ENCODE data around the gene SLC25A27.

The SLC25A27 gene

GRCh38 chr6:46632053-46632452 lies 20.7 kb upstream of the SLC25A27 start:
- DNase-seq: no peak
- H3K27me3 ChIP-seq: no peaks in the 10 kb centered on the region
- H3K4me3 ChIP-seq (ENCODE audit: low read depth, low read length): no peak overlapping the region
- H3K4me1 ChIP-seq: no peaks in the 10 kb centered on the region
- no peaks in the 10 kb centered on the region for H3K9me3 ChIP-seq
- no peak for TF ChIP-seq CTCF (IDR thresholded peaks at IDR 0.05; ENCODE audit: low read depth, low read length)
- H3K36me3 ChIP-seq: no peaks in the 10 kb centered on the region

GRCh38 chr6:46635462-46635861 lies 17.3 kb upstream of the SLC25A27 start:
- Histone ChIP-seq H3K4me3 (ENCODE audit: low read depth, low read length) (no peak overlapping the region), H3K9me3 (no peaks in the 10 kb centered on the region), H3K4me1 (no peaks in the 10 kb centered on the region), H3K27me3 (peaks cover 2% of the 10 kb centered on the region; the same call in 1 of the 2 replicates), H3K36me3 (no peaks in the 10 kb centered on the region)
- TF ChIP-seq CTCF (IDR thresholded peaks at IDR 0.05; ENCODE audit: low read depth, low read length): no peak
- no peak for DNase-seq

DNA sequence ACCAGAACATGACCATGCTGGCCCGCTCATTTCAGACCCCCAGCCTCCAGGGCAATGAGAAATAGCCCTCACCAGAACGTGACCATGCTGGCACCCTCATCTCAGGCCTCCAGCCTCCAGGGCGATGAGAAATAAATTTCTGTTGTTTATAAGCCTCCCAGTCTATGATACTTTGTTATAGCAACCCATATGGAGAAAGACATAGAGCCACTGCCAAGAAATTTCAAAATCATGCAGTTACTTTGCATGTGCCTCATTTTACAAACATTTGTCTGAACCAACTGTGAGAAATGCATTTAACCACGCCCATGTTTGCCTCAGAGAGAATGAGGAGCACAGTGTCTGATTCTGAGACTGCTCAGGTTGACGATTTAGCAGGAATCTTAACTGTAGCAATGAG lies 15.6 kb upstream of the SLC25A27 start:
- no peak for DNase-seq
- H3K27me3 ChIP-seq: peaks cover 2% of the 10 kb centered on the region; the same call in 1 of the 2 replicates
- no peak for TF ChIP-seq CTCF (IDR thresholded peaks at IDR 0.05; ENCODE audit: low read depth, low read length)

GRCh38 chr6:46637933-46638332 lies 14.8 kb upstream of the SLC25A27 start:
- no peak for TF ChIP-seq CTCF (IDR thresholded peaks at IDR 0.05; ENCODE audit: low read depth, low read length)

More for the DNA sequence above, 15.6 kb upstream of the SLC25A27 start:
- no peaks in the 10 kb centered on the region for H3K4me1 ChIP-seq
- no peaks in the 10 kb centered on the region for H3K36me3 ChIP-seq
- H3K9me3 ChIP-seq: no peaks in the 10 kb centered on the region
- no peak overlapping the region for H3K4me3 ChIP-seq (ENCODE audit: low read depth, low read length)

DNA sequence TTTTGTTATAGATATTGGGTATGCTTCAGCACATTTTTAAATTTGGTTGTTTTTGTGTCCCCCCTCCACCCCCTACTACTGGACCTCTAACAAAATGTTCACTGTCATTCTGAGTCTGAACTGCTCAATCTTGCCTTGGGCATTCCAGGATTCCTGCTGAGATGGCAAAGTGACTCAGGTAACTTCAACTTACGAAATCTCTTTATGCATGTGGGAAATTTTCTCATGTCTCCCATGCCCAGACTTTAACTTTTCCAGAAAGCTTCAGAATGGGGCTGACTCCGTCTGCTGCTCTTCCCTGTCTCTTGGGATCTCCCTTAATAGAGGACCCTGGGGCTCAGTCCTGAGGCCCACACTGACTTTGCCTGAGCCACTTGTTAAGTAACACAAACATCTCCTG lies 14.1 kb upstream of the SLC25A27 start:
- H3K36me3 ChIP-seq: no peaks in the 10 kb centered on the region
- TF ChIP-seq CTCF (IDR thresholded peaks at IDR 0.05; ENCODE audit: low read depth, low read length): no peak
- peaks cover 2% of the 10 kb centered on the region; the same call in 1 of the 2 replicates for H3K27me3 ChIP-seq
- no peak overlapping the region for H3K4me3 ChIP-seq (ENCODE audit: low read depth, low read length)
- H3K9me3 ChIP-seq: no peaks in the 10 kb centered on the region
- no peaks in the 10 kb centered on the region for H3K4me1 ChIP-seq
- no peak for DNase-seq

More at GRCh38 chr6:46637933-46638332, 14.8 kb upstream of the SLC25A27 start:
- Histone ChIP-seq H3K27me3 (peaks cover 2% of the 10 kb centered on the region; the same call in 1 of the 2 replicates), H3K4me1 (no peaks in the 10 kb centered on the region), H3K36me3 (no peaks in the 10 kb centered on the region), H3K4me3 (ENCODE audit: low read depth, low read length) (no peak overlapping the region), H3K9me3 (no peaks in the 10 kb centered on the region)
- no peak for DNase-seq

- no peaks in the 10 kb centered on the region for H3K9me3 ChIP-seq
- no peaks in the 10 kb centered on the region for H3K4me1 ChIP-seq
- no peak overlapping the region for H3K4me3 ChIP-seq (ENCODE audit: low read depth, low read length)
- TF ChIP-seq CTCF (IDR thresholded peaks at IDR 0.05; ENCODE audit: low read depth, low read length): no peak
- no peak for DNase-seq
- peaks cover 2% of the 10 kb centered on the region; the same call in 1 of the 2 replicates for H3K27me3 ChIP-seq
- H3K36me3 ChIP-seq: no peaks in the 10 kb centered on the region
These were observed 9.6 kb upstream of the SLC25A27 start for GRCh38 chr6:46642928-46643751.
